Measurements from ENCODE around the gene RAB27B. TPM values are rescaled to one million over a fixed set of nuclear protein-coding genes. Genes with fewer than 3 reads are reported as not detected.

The RAB27B gene
- polyA plus RNA-seq, 2 of the 4 experiments (the other 2 are of a cell fraction), result 11.0 to 13.2 TPM

- TF ChIP-seq, protein P1, sequence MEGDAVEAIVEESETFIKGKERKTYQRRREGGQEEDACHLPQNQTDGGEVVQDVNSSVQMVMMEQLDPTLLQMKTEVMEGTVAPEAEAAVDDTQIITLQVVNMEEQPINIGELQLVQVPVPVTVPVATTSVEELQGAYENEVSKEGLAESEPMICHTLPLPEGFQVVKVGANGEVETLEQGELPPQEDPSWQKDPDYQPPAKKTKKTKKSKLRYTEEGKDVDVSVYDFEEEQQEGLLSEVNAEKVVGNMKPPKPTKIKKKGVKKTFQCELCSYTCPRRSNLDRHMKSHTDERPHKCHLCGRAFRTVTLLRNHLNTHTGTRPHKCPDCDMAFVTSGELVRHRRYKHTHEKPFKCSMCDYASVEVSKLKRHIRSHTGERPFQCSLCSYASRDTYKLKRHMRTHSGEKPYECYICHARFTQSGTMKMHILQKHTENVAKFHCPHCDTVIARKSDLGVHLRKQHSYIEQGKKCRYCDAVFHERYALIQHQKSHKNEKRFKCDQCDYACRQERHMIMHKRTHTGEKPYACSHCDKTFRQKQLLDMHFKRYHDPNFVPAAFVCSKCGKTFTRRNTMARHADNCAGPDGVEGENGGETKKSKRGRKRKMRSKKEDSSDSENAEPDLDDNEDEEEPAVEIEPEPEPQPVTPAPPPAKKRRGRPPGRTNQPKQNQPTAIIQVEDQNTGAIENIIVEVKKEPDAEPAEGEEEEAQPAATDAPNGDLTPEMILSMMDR (IDR thresholded peaks at IDR 0.05), result no peak
- TF ChIP-seq ZC3H11A (IDR thresholded peaks at IDR 0.05) (no peak), CHD2 (IDR thresholded peaks at IDR 0.05; ENCODE audit: low read length, partially characterized antibody) (no peak), PHF8 (IDR thresholded peaks at IDR 0.05; ENCODE audit: borderline replicate concordance, low read depth) (no peak), FOSB (CRISPR knock-in tag; IDR thresholded peaks at IDR 0.05) (no peak), GATA3 (IDR thresholded peaks at IDR 0.05; ENCODE audit: borderline replicate concordance) (no peak)
These were observed 95.2 kb downstream of the RAB27B start (continued) for GRCh38 chr18:54923339-54923956.

DNA sequence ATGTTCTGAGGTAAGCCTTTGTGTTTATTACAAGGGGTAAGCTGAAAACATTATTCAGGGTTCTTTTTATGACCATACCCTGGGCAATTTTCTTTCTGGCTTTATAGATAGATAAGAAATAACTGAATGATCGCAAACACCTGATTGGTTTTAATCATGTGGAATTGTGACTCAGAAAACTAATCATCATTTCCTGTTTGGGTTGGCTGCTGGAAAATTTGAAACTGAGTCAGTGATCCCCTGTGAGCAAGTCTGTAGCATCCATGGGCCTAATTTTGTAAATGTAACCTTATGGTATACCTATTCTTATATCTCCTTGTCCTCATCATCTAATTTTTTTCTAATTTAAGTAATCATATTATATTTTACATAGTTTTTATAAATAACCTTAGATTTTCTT lies 96.7 kb downstream of the RAB27B start:
- ATAC-seq, result no peak
- Histone ChIP-seq H3K4me1 (no peaks in the 10 kb centered on the region), H3K27ac (no peak overlapping the region), H3K4me2 (no peak overlapping the region), H3K4me3 (no peak overlapping the region), H3K9me3 (no peaks in the 10 kb centered on the region)
- no peak for DNase-seq (ENCODE audit: low read depth in 1 of 2, low spot score in 1 of 2)
- 88% methylated on average over 1 of the region's 1 CpG for WGBS (ENCODE audit: missing lambda C conversion rate)
- TF ChIP-seq MAX (IDR thresholded peaks at IDR 0.05) (no peak), BHLHE40 (IDR thresholded peaks at IDR 0.05; ENCODE audit: low read depth, low read length) (no peak), REST (IDR thresholded peaks at IDR 0.05) (no peak), TFCP2L1 (CRISPR knock-in tag; IDR thresholded peaks at IDR 0.05) (no peak), RCOR1 (IDR thresholded peaks at IDR 0.05; ENCODE audit: low read depth, low read length) (no peak), FOSL2 (IDR thresholded peaks at IDR 0.05) (no peak), FOSL2 (CRISPR knock-in tag; IDR thresholded peaks at IDR 0.05) (no peak), SREBF2 (IDR thresholded peaks at IDR 0.05) (no peak), TP53 (CRISPR knock-in tag; IDR thresholded peaks at IDR 0.05) (no peak), PHF8 (IDR thresholded peaks at IDR 0.05; ENCODE audit: borderline replicate concordance, low read depth) (no peak), MAZ (IDR thresholded peaks at IDR 0.05; ENCODE audit: borderline replicate concordance, low read depth, low read length) (no peak), ZFP36 (IDR thresholded peaks at IDR 0.05; ENCODE audit: borderline replicate concordance, partially characterized antibody) (no peak), CBX8 (IDR thresholded peaks at IDR 0.05) (no peak), HOXA7 (CRISPR knock-in tag; IDR thresholded peaks at IDR 0.05) (no peak), PBX3 (IDR thresholded peaks at IDR 0.05) (no peak), SMC3 (IDR thresholded peaks at IDR 0.05) (no peak), POLR2A (IDR thresholded peaks at IDR 0.05; ENCODE audit: low read length) (no peak), NPAS2 (CRISPR knock-in tag; IDR thresholded peaks at IDR 0.05; ENCODE audit: borderline replicate concordance) (no peak)
- TF ChIP-seq, protein P2, sequence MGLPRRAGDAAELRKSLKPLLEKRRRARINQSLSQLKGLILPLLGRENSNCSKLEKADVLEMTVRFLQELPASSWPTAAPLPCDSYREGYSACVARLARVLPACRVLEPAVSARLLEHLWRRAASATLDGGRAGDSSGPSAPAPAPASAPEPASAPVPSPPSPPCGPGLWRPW (IDR thresholded peaks at IDR 0.05), result no peak
- TF ChIP-seq, protein P3, sequence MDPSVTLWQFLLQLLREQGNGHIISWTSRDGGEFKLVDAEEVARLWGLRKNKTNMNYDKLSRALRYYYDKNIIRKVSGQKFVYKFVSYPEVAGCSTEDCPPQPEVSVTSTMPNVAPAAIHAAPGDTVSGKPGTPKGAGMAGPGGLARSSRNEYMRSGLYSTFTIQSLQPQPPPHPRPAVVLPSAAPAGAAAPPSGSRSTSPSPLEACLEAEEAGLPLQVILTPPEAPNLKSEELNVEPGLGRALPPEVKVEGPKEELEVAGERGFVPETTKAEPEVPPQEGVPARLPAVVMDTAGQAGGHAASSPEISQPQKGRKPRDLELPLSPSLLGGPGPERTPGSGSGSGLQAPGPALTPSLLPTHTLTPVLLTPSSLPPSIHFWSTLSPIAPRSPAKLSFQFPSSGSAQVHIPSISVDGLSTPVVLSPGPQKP (IDR thresholded peaks at IDR 0.05; ENCODE audit: low read depth, low read length), result no peak
- FAIRE-seq, result no peak
- ChIA-PET POLR2A (no interaction called here), CTCF (no interaction called here)

All from A549 (cell line).